Gastroesophageal sphincter (tissue), 3 donors: Measurements from ENCODE around the gene SCAMP1.

Experiments used
- POLR2A ChIP-seq, 2 donors: fragments of 450-650 bp; IDR thresholded peaks; one replicate each; pipeline ENCODE4 v1.6.1; 2017; ENCODE audit warnings: antibody characterized with exemption in 2 of 2, mild to moderate bottlenecking in 2 of 2, moderate library complexity in 1 of 2
- TF ChIP-seq, protein P1 (sequence below), 4 experiments: fragments of 200-600 bp in 2 of 4; fragments of 450-650 bp in 2 of 4; sonication (generic) in 1 of 4; IDR thresholded peaks; one replicate each; pipeline ENCODE4 v1.5.1; 2017 to 2019; ENCODE audit warnings: antibody characterized with exemption in 4 of 4, mild to moderate bottlenecking in 2 of 4, moderate library complexity in 2 of 4

- TF ChIP-seq POLR2A (IDR thresholded peaks at IDR 0.05) = no peak
- TF ChIP-seq, protein P1, sequence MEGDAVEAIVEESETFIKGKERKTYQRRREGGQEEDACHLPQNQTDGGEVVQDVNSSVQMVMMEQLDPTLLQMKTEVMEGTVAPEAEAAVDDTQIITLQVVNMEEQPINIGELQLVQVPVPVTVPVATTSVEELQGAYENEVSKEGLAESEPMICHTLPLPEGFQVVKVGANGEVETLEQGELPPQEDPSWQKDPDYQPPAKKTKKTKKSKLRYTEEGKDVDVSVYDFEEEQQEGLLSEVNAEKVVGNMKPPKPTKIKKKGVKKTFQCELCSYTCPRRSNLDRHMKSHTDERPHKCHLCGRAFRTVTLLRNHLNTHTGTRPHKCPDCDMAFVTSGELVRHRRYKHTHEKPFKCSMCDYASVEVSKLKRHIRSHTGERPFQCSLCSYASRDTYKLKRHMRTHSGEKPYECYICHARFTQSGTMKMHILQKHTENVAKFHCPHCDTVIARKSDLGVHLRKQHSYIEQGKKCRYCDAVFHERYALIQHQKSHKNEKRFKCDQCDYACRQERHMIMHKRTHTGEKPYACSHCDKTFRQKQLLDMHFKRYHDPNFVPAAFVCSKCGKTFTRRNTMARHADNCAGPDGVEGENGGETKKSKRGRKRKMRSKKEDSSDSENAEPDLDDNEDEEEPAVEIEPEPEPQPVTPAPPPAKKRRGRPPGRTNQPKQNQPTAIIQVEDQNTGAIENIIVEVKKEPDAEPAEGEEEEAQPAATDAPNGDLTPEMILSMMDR (IDR thresholded peaks at IDR 0.05) = no peak
Measured at GRCh38 chr5:78345485-78345884, 14.9 kb upstream of the SCAMP1 start.
